PC-9 (cell line): ENCODE data around the gene LGALS7B.

ENCODE experiments used
- EZH2 ChIP-seq: fragments of 200-600 bp; sonication (generic); IDR thresholded peaks from 2 replicates; pipeline ENCODE4 v1.8.0; 2017; ENCODE audit warnings: antibody characterized with exemption, low read depth
- TF ChIP-seq, protein P1 (sequence below): fragments of 200-600 bp; sonication (generic); conservative IDR thresholded peaks from 2 replicates; pipeline ENCODE4 v1.6.1; 2017; ENCODE audit warnings: mixed run types, antibody characterized with exemption, mild to moderate bottlenecking, moderate library complexity

DNA sequence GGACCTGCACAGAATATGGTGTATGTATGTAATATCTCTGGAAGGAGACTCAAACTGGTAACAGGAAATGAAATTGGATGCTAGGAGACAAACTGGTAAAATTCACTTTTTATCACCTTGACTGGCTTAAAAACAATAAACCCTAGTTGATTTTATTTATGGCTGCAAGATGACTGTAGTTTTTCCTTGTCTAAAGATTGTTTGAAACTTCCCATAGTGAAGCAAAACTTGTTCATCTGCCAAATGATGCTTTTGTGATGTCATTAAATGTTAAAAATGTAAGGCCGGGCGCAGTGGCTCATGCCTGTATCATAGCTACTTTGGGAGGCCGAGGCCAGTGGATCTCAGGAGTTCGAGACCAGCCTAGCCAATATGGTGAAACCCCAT, 45.1 kb downstream of the LGALS7B start:
- TF ChIP-seq EZH2 = no peak
- TF ChIP-seq, protein P1, sequence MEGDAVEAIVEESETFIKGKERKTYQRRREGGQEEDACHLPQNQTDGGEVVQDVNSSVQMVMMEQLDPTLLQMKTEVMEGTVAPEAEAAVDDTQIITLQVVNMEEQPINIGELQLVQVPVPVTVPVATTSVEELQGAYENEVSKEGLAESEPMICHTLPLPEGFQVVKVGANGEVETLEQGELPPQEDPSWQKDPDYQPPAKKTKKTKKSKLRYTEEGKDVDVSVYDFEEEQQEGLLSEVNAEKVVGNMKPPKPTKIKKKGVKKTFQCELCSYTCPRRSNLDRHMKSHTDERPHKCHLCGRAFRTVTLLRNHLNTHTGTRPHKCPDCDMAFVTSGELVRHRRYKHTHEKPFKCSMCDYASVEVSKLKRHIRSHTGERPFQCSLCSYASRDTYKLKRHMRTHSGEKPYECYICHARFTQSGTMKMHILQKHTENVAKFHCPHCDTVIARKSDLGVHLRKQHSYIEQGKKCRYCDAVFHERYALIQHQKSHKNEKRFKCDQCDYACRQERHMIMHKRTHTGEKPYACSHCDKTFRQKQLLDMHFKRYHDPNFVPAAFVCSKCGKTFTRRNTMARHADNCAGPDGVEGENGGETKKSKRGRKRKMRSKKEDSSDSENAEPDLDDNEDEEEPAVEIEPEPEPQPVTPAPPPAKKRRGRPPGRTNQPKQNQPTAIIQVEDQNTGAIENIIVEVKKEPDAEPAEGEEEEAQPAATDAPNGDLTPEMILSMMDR = no peak
